Measurements from ENCODE around the gene CNIH3. TPM values are rescaled to one million over a fixed set of nuclear protein-coding genes. Genes with fewer than 3 reads are reported as not detected.

CNIH3 gene
- total RNA-seq, 5 donors from 2014 or later (not counting 1 experiment from before 2014, with no cell fraction given), result 2.3 to 3.6 (median 2.4) TPM

DNA sequence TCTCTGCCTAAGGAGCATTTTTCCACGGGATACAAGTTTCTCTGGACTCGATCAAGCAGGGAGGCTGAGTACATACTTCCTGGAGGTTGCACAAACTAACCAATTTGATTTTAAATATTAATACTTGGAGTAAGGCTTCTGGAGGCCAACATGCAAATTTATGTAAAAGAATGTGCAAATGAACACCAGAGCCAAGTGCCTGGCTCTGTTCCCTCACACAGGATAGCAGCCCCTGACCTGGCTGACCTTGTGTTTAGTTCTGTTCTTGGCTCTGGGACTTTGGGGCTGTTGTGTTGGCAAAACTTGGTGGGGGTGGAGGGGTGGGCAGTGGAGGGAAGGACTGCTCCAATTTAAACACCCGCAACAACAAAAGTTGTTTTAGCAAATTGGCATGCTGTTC is 34.2 kb downstream of the CNIH3 start:
- no peaks in the 10 kb centered on the region for H3K9me3 Mint-ChIP-seq
- no peaks in the 10 kb centered on the region for H3K9me3 ChIP-seq
- no peaks in the 10 kb centered on the region for H3K36me3 ChIP-seq (ENCODE audit: control insufficient read depth in 2 of 2, extremely low read depth in 1 of 2, insufficient read depth in 1 of 2, low read length in 1 of 2)
- ChIA-PET POLR2A (no interaction called here), CTCF (no interaction called here)
- no peak overlapping the region for H3K27ac ChIP-seq (ENCODE audit: low read length)
- no peak overlapping the region for H3K4me3 ChIP-seq (ENCODE audit: control insufficient read depth in 1 of 2, extremely low read depth in 1 of 2, low read length in 1 of 2)
- H3K36me3 Mint-ChIP-seq, result no peaks in the 10 kb centered on the region
- H3K27me3 Mint-ChIP-seq, result peaks cover 9 to 13% of the 10 kb centered on the region in 2 donors
- H3K4me1 Mint-ChIP-seq, result no peaks in the 10 kb centered on the region
- H3K4me1 ChIP-seq (ENCODE audit: control insufficient read depth in 1 of 2, extremely low read depth in 1 of 2, insufficient read depth in 2 of 2, low read length in 2 of 2), result no peaks in the 10 kb centered on the region
- H3K27me3 ChIP-seq (replicated peaks in 1 of 2; ENCODE audit: control insufficient read depth in 2 of 2, extremely low read depth in 1 of 2, insufficient read depth in 2 of 2, low read length in 1 of 2), result peaks cover 0 to 4% of the 10 kb centered on the region in 2 experiments
- DNase-seq (no peak), ATAC-seq (replicated peaks in 1 of 4) (no peak)
- H3K27ac Mint-ChIP-seq, result no peak overlapping the region
- no CpG with 5 or more reads among the region's 3 CpGs for WGBS (ENCODE audit: insufficient coverage)
- H3K4me3 Mint-ChIP-seq, result no peak overlapping the region

DNA sequence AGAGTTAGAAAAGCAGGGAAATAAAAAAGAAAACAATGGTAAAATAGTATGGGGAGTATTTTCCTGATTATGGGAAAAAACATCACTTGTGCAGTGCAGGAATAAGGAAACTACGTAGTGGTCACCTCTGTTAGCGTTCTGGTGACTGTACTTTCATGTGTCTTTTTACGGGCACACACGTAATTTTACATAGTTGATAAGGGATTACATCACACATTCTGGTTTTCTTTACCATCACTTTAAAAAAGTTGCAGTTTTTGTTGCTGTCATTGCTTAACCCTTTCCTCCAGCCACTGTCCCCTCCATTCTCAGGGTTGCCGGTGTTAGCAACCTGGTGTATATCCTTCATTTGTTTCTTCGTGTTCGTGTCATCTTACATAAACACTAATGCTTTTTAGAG is 35.1 kb downstream of the CNIH3 start:
- Histone ChIP-seq H3K27ac (ENCODE audit: low read length) (no peak overlapping the region), H3K36me3 (ENCODE audit: control insufficient read depth in 2 of 2, extremely low read depth in 1 of 2, insufficient read depth in 1 of 2, low read length in 1 of 2) (no peaks in the 10 kb centered on the region), H3K27me3 (replicated peaks in 1 of 2; ENCODE audit: control insufficient read depth in 2 of 2, extremely low read depth in 1 of 2, insufficient read depth in 2 of 2, low read length in 1 of 2) (peaks cover 0 to 4% of the 10 kb centered on the region in 2 experiments), H3K4me1 (ENCODE audit: control insufficient read depth in 1 of 2, extremely low read depth in 1 of 2, insufficient read depth in 2 of 2, low read length in 2 of 2) (no peaks in the 10 kb centered on the region), H3K9me3 (no peaks in the 10 kb centered on the region), H3K4me3 (ENCODE audit: control insufficient read depth in 1 of 2, extremely low read depth in 1 of 2, low read length in 1 of 2) (no peak overlapping the region)
- WGBS (ENCODE audit: insufficient coverage), result 60% methylated on average over 1 of the region's 7 CpGs
- POLR2A ChIA-PET, result no interaction called here
- no peaks in the 10 kb centered on the region for H3K36me3 Mint-ChIP-seq
- no peak overlapping the region for H3K27ac Mint-ChIP-seq
- no peak overlapping the region for H3K4me3 Mint-ChIP-seq
- H3K9me3 Mint-ChIP-seq, result no peaks in the 10 kb centered on the region
- CTCF ChIA-PET, result no interaction called here
- ATAC-seq (replicated peaks in 1 of 4) (no peak), DNase-seq (no peak)
- H3K4me1 Mint-ChIP-seq, result no peaks in the 10 kb centered on the region
- peaks cover 9 to 15% of the 10 kb centered on the region in 2 donors for H3K27me3 Mint-ChIP-seq

DNA sequence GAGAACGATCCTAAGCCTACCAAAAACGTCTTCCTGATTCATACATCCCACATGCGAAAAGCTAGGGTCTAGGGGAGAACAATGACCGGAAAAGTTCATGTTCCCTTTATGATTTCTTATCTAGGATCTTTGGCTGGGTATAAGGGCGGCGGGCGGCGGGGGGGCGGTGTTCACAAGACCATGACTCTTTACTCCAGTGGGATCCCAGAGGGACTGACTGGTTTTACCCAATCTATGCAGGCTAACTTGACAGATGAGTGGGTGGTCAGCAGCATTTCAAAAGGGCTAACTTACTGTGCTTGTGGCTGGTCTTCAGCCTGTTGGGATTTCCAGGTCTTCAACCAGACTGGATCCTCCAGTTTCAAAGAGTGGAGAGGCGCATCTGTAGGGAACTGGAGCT is 40.3 kb downstream of the CNIH3 start:
- ATAC-seq (replicated peaks in 1 of 4) (no peak), DNase-seq (no peak)
- POLR2A ChIA-PET, result interaction anchor here in 1 of 2 donors (0.6 kb wide), 1 partner anchor 253 kb away, joined by 3 read pairs; no protein-coding TSS in a partner anchor
- WGBS (ENCODE audit: insufficient coverage), result no CpG with 5 or more reads among the region's 10 CpGs
- no peaks in the 10 kb centered on the region for H3K4me1 ChIP-seq (ENCODE audit: control insufficient read depth in 1 of 2, extremely low read depth in 1 of 2, insufficient read depth in 2 of 2, low read length in 2 of 2)
- Mint-ChIP-seq H3K4me3 (no peak overlapping the region), H3K4me1 (no peaks in the 10 kb centered on the region), H3K27me3 (peaks cover 7 to 13% of the 10 kb centered on the region in 2 donors), H3K27ac (no peak overlapping the region), H3K36me3 (no peaks in the 10 kb centered on the region), H3K9me3 (no peaks in the 10 kb centered on the region)
- no peak overlapping the region for H3K4me3 ChIP-seq (ENCODE audit: control insufficient read depth in 1 of 2, extremely low read depth in 1 of 2, low read length in 1 of 2)
- H3K9me3 ChIP-seq, result no peaks in the 10 kb centered on the region
- CTCF ChIA-PET, result no interaction called here
- H3K27ac ChIP-seq (ENCODE audit: low read length), result no peak overlapping the region
- H3K36me3 ChIP-seq (ENCODE audit: control insufficient read depth in 2 of 2, extremely low read depth in 1 of 2, insufficient read depth in 1 of 2, low read length in 1 of 2), result no peaks in the 10 kb centered on the region
- no peaks in the 10 kb centered on the region for H3K27me3 ChIP-seq (replicated peaks in 1 of 2; ENCODE audit: control insufficient read depth in 2 of 2, extremely low read depth in 1 of 2, insufficient read depth in 2 of 2, low read length in 1 of 2)

DNA sequence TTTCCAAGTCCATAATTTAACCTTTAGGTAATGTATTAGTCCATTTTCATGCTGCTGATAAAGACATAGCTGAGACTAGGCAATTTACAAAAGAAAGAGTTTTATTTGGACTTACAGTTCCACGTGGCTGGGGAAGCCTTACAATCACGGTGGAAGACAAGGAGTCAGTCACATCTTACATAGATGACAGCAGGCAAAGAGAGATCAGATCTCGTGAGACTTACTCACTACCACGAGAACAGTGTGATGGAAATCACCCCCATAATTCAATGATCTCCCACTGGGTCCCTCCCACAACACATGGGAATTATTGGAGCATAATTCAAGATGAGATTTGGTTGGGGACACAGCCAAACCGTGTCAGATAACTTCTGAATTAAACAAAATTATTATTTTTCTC is 44.0 kb downstream of the CNIH3 start:
- H3K4me3 Mint-ChIP-seq, result no peak overlapping the region
- no peak overlapping the region for H3K27ac ChIP-seq (ENCODE audit: low read length)
- no peak overlapping the region for H3K4me3 ChIP-seq (ENCODE audit: control insufficient read depth in 1 of 2, extremely low read depth in 1 of 2, low read length in 1 of 2)
- no peaks in the 10 kb centered on the region for H3K4me1 Mint-ChIP-seq
- no peaks in the 10 kb centered on the region for H3K4me1 ChIP-seq (ENCODE audit: control insufficient read depth in 1 of 2, extremely low read depth in 1 of 2, insufficient read depth in 2 of 2, low read length in 2 of 2)
- H3K27me3 ChIP-seq (replicated peaks in 1 of 2; ENCODE audit: control insufficient read depth in 2 of 2, extremely low read depth in 1 of 2, insufficient read depth in 2 of 2, low read length in 1 of 2), result no peaks in the 10 kb centered on the region
- H3K9me3 ChIP-seq, result no peaks in the 10 kb centered on the region
- H3K36me3 Mint-ChIP-seq, result no peaks in the 10 kb centered on the region
- no peaks in the 10 kb centered on the region for H3K36me3 ChIP-seq (ENCODE audit: control insufficient read depth in 2 of 2, extremely low read depth in 1 of 2, insufficient read depth in 1 of 2, low read length in 1 of 2)
- peaks cover 4 to 5% of the 10 kb centered on the region in 2 donors for H3K27me3 Mint-ChIP-seq
- H3K9me3 Mint-ChIP-seq, result no peaks in the 10 kb centered on the region
- no peak overlapping the region for H3K27ac Mint-ChIP-seq
- 69% methylated on average over 2 of the region's 5 CpGs for WGBS (ENCODE audit: insufficient coverage)
- DNase-seq, result no peak
- ChIA-PET CTCF (no interaction called here), POLR2A (no interaction called here)
- no peak for ATAC-seq (replicated peaks in 1 of 4)

DNA sequence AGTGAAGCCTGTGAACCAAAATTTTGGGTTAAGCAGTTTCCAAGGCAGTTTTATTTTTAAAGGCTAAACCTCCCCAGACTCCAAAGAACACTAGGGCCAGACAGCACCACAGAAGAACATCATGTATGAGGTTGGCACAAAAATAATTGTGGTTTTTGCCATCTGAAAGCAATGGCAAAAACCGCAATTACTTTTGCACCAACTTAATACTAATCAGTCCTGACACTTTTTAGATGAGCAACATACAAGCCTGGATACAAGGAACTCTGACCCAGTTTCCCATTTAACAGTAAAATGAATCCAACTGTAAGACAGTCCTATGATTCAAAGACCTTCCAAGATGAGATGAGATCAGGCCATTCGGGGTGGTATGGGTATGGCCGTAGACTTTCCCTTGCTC is 46.8 kb downstream of the CNIH3 start:
- H3K36me3 ChIP-seq (ENCODE audit: control insufficient read depth in 2 of 2, extremely low read depth in 1 of 2, insufficient read depth in 1 of 2, low read length in 1 of 2), result no peaks in the 10 kb centered on the region
- Mint-ChIP-seq H3K27ac (no peak overlapping the region), H3K9me3 (no peaks in the 10 kb centered on the region), H3K4me3 (no peak overlapping the region), H3K4me1 (no peaks in the 10 kb centered on the region), H3K36me3 (no peaks in the 10 kb centered on the region), H3K27me3 (peaks cover 4% of the 10 kb centered on the region in 2 donors)
- H3K27ac ChIP-seq (ENCODE audit: low read length), result no peak overlapping the region
- DNase-seq, result no peak
- H3K4me3 ChIP-seq (ENCODE audit: control insufficient read depth in 1 of 2, extremely low read depth in 1 of 2, low read length in 1 of 2), result no peak overlapping the region
- H3K9me3 ChIP-seq, result no peaks in the 10 kb centered on the region
- WGBS (ENCODE audit: insufficient coverage), result 86% methylated on average over 1 of the region's 3 CpGs
- no peaks in the 10 kb centered on the region for H3K4me1 ChIP-seq (ENCODE audit: control insufficient read depth in 1 of 2, extremely low read depth in 1 of 2, insufficient read depth in 2 of 2, low read length in 2 of 2)
- no peak for ATAC-seq (replicated peaks in 1 of 4)
- POLR2A ChIA-PET, result no interaction called here
- H3K27me3 ChIP-seq (replicated peaks in 1 of 2; ENCODE audit: control insufficient read depth in 2 of 2, extremely low read depth in 1 of 2, insufficient read depth in 2 of 2, low read length in 1 of 2), result no peaks in the 10 kb centered on the region
- CTCF ChIA-PET, result no interaction called here

DNA sequence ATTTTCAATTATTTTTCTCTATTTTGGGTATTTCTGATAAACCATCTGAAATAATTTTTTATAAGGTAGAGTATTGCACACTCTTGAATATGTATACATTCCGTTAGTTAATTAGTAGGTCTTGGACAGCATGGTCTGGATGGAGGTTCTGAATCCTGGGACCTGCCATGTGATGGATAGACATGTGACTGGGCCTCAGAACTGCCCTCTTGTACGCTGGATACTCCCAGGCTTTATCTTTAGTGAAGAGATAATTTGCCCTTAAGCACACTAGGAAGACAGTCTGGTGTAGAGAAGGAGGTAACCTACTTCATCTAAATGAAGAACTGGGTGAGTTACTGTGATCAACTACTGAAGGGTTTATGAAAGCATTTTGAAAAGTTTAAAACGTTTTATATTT is 48.9 kb downstream of the CNIH3 start:
- ATAC-seq (replicated peaks in 1 of 4) (no peak), DNase-seq (no peak)
- Histone ChIP-seq H3K27ac (ENCODE audit: low read length) (no peak overlapping the region), H3K4me3 (ENCODE audit: control insufficient read depth in 1 of 2, extremely low read depth in 1 of 2, low read length in 1 of 2) (no peak overlapping the region), H3K27me3 (replicated peaks in 1 of 2; ENCODE audit: control insufficient read depth in 2 of 2, extremely low read depth in 1 of 2, insufficient read depth in 2 of 2, low read length in 1 of 2) (no peaks in the 10 kb centered on the region), H3K4me1 (ENCODE audit: control insufficient read depth in 1 of 2, extremely low read depth in 1 of 2, insufficient read depth in 2 of 2, low read length in 2 of 2) (no peaks in the 10 kb centered on the region), H3K36me3 (ENCODE audit: control insufficient read depth in 2 of 2, extremely low read depth in 1 of 2, insufficient read depth in 1 of 2, low read length in 1 of 2) (no peaks in the 10 kb centered on the region), H3K9me3 (no peaks in the 10 kb centered on the region)
- no peak overlapping the region for H3K4me3 Mint-ChIP-seq
- H3K4me1 Mint-ChIP-seq, result no peaks in the 10 kb centered on the region
- POLR2A ChIA-PET, result no interaction called here
- CTCF ChIA-PET, result no interaction called here
- no CpG with 5 or more reads among the region's 3 CpGs for WGBS (ENCODE audit: insufficient coverage)
- H3K27ac Mint-ChIP-seq, result no peak overlapping the region
- H3K36me3 Mint-ChIP-seq, result no peaks in the 10 kb centered on the region
- no peaks in the 10 kb centered on the region for H3K9me3 Mint-ChIP-seq
- H3K27me3 Mint-ChIP-seq, result peaks cover 4 to 6% of the 10 kb centered on the region in 2 donors

DNA sequence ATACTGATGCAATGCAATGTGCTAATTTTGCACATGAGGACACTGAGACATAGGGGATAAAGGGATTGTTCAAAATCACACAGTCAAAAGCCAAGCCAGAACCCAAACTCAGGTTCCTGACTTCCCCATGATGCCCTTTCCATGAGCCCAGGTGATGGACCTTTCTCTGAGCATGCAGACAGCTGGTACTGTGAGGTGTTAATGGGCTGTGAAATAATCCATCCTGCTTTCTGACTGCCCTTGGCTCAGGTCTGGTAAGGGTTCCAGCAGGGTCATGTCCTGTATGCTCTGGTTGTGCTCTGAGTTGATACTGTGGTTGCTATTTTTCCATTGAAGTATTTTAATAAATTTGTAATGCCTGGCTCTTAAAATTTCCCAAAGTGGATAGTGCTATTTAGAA is 50.0 kb downstream of the CNIH3 start:
- no peak overlapping the region for H3K4me3 Mint-ChIP-seq
- POLR2A ChIA-PET, result no interaction called here
- H3K9me3 ChIP-seq, result no peaks in the 10 kb centered on the region
- H3K4me1 Mint-ChIP-seq, result no peaks in the 10 kb centered on the region
- H3K27ac Mint-ChIP-seq, result no peak overlapping the region
- H3K4me1 ChIP-seq (ENCODE audit: control insufficient read depth in 1 of 2, extremely low read depth in 1 of 2, insufficient read depth in 2 of 2, low read length in 2 of 2), result no peaks in the 10 kb centered on the region
- peaks cover 4 to 8% of the 10 kb centered on the region in 2 donors for H3K27me3 Mint-ChIP-seq
- H3K27ac ChIP-seq (ENCODE audit: low read length), result no peak overlapping the region
- no peaks in the 10 kb centered on the region for H3K36me3 Mint-ChIP-seq
- ATAC-seq (replicated peaks in 1 of 4) (no peak), DNase-seq (no peak)
- no peak overlapping the region for H3K4me3 ChIP-seq (ENCODE audit: control insufficient read depth in 1 of 2, extremely low read depth in 1 of 2, low read length in 1 of 2)
- CTCF ChIA-PET, result no interaction called here
- no peaks in the 10 kb centered on the region for H3K27me3 ChIP-seq (replicated peaks in 1 of 2; ENCODE audit: control insufficient read depth in 2 of 2, extremely low read depth in 1 of 2, insufficient read depth in 2 of 2, low read length in 1 of 2)
- H3K36me3 ChIP-seq (ENCODE audit: control insufficient read depth in 2 of 2, extremely low read depth in 1 of 2, insufficient read depth in 1 of 2, low read length in 1 of 2), result no peaks in the 10 kb centered on the region
- no peaks in the 10 kb centered on the region for H3K9me3 Mint-ChIP-seq

Measured in T-cell (primary cell).